MM.1S (cell line): ENCODE data around the gene TDRD3.
"Not testable (repeated sequence)": the region's sequence is repeated elsewhere in the genome, so short reads cannot be mapped to it uniquely, and the experiment has no call there.

Experiments
- DNase-seq: peaks from one replicate; pipeline ENCODE4 v3.0.0-alpha.2; 2015
- H2AFZ ChIP-seq: fragments of 300-600 bp; sonication (generic); 2 replicates; pipeline ENCODE4 v1.6.0; 2016; ENCODE audit warnings: antibody characterized with exemption, low read length
- H3F3A ChIP-seq: fragments of 300-600 bp; sonication (generic); 2 replicates; pipeline ENCODE4 v1.6.1; 2016; ENCODE audit warnings: mild to moderate bottlenecking, antibody characterized with exemption, low read length, moderate library complexity, mixed read lengths; ENCODE audit not compliant: insufficient read depth
- H3K27ac ChIP-seq: fragments of 300-600 bp; sonication (generic); 2 replicates; pipeline ENCODE4 v1.5.1; 2016; ENCODE audit warnings: mild to moderate bottlenecking, low read length
- H3K27me3 ChIP-seq: fragments of 300-600 bp; sonication (generic); replicated peaks from 2 replicates; pipeline ENCODE4 v1.6.0; 2016; ENCODE audit warnings: low read length; ENCODE audit not compliant: insufficient read depth
- H3K36me3 ChIP-seq: fragments of 300-600 bp; sonication (generic); replicated peaks from 2 replicates; pipeline ENCODE4 v1.6.1; 2016; ENCODE audit warnings: mild to moderate bottlenecking, low read length, mixed read lengths; ENCODE audit not compliant: insufficient read depth
- H3K4me1 ChIP-seq: fragments of 300-600 bp; sonication (generic); 2 replicates; pipeline ENCODE4 v1.6.1; 2016; ENCODE audit warnings: low read length, mixed read lengths
- H3K4me2 ChIP-seq: fragments of 300-600 bp; sonication (generic); 2 replicates; pipeline ENCODE4 v1.6.0; 2016; ENCODE audit warnings: low read depth, low read length
- H3K4me3 ChIP-seq: fragments of 300-600 bp; sonication (generic); 2 replicates; pipeline ENCODE4 v1.5.1; 2016; ENCODE audit warnings: low read length, mixed read lengths
- H3K79me2 ChIP-seq: fragments of 300-600 bp; sonication (generic); 2 replicates; pipeline ENCODE4 v1.6.1; 2016; ENCODE audit warnings: mixed run types, low read length, mixed read lengths
- H3K9ac ChIP-seq: fragments of 300-600 bp; sonication (generic); 2 replicates; pipeline ENCODE4 v1.6.1; 2016; ENCODE audit warnings: low read length, mixed read lengths
- H3K9me2 ChIP-seq: fragments of 300-600 bp; sonication (generic); replicated peaks from 2 replicates; pipeline ENCODE4 v1.6.1; 2016; ENCODE audit warnings: mild to moderate bottlenecking, low read length, mixed read lengths; ENCODE audit not compliant: insufficient read depth
- H3K9me3 ChIP-seq: fragments of 300-600 bp; sonication (generic); replicated peaks from 2 replicates; pipeline ENCODE4 v1.6.1; 2016; ENCODE audit warnings: mild to moderate bottlenecking, low read length, mixed read lengths; ENCODE audit not compliant: insufficient read depth
- H4K20me1 ChIP-seq: fragments of 300-600 bp; sonication (generic); 2 replicates; pipeline ENCODE4 v1.6.1; 2016; ENCODE audit warnings: mild to moderate bottlenecking, low read length, moderate library complexity, mixed read lengths; ENCODE audit not compliant: insufficient read depth
- EZH2 ChIP-seq: fragments of 300-600 bp; sonication (generic); optimal IDR thresholded peaks from 2 replicates; pipeline ENCODE3; 2017; ENCODE audit warnings: low read depth, mild to moderate bottlenecking, antibody characterized with exemption, low read length, mixed read lengths
- EZH2phosphoT487 ChIP-seq: fragments of 300-600 bp; sonication (generic); IDR thresholded peaks from 2 replicates; pipeline ENCODE4 v1.6.1; 2018; ENCODE audit warnings: antibody characterized with exemption, low read length
- TF ChIP-seq, protein P1 (sequence below): fragments of 300-600 bp; sonication (generic); IDR thresholded peaks from 2 replicates; pipeline ENCODE4 v1.5.1; 2016; ENCODE audit warnings: antibody characterized with exemption, low read length, mixed read lengths

TDRD3 gene

DNA sequence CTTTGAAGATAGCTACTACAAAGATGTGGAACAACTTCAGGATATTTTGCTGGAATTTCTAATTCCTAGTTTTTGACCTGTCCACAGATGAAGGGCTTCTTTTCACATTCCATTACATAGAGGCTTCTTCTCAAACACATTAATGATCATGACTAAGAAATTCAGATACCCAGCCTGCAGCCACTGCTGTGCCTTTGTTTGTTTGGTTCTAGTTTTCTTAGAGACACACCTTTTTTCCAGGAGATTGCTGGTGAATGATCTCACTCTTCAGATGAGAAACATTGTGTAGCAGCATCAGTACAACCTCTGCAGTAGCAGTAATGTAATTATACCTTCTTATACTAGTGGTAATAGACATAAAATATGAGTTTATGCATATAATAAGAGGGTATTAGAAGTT lies 5.0 kb downstream of the TDRD3 start:
- Histone ChIP-seq H3K4me2 (0 out of 2 replicates have a peak overlapping the region, but pooled peaks have one; percentile 12), H3F3A (peaks cover 3% of the 10 kb centered on the region; the same call in 1 of the 2 replicates), H4K20me1 (no peaks in the 10 kb centered on the region), H3K27me3 (no peaks in the 10 kb centered on the region), H3K4me1 (peaks cover 13% of the 10 kb centered on the region; the same call in 1 of the 2 replicates), H2AFZ (no peak overlapping the region), H3K9me2 (no peaks in the 10 kb centered on the region), H3K4me3 (no peak overlapping the region), H3K9ac (no peak overlapping the region), H3K79me2 (peaks cover 51% of the 10 kb centered on the region), H3K27ac (no peak overlapping the region), H3K36me3 (no peaks in the 10 kb centered on the region), H3K9me3 (no peaks in the 10 kb centered on the region)
- no peak for DNase-seq
- TF ChIP-seq, protein P1, sequence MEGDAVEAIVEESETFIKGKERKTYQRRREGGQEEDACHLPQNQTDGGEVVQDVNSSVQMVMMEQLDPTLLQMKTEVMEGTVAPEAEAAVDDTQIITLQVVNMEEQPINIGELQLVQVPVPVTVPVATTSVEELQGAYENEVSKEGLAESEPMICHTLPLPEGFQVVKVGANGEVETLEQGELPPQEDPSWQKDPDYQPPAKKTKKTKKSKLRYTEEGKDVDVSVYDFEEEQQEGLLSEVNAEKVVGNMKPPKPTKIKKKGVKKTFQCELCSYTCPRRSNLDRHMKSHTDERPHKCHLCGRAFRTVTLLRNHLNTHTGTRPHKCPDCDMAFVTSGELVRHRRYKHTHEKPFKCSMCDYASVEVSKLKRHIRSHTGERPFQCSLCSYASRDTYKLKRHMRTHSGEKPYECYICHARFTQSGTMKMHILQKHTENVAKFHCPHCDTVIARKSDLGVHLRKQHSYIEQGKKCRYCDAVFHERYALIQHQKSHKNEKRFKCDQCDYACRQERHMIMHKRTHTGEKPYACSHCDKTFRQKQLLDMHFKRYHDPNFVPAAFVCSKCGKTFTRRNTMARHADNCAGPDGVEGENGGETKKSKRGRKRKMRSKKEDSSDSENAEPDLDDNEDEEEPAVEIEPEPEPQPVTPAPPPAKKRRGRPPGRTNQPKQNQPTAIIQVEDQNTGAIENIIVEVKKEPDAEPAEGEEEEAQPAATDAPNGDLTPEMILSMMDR: no peak
- TF ChIP-seq EZH2phosphoT487 (no peak), EZH2 (no peak)

DNA sequence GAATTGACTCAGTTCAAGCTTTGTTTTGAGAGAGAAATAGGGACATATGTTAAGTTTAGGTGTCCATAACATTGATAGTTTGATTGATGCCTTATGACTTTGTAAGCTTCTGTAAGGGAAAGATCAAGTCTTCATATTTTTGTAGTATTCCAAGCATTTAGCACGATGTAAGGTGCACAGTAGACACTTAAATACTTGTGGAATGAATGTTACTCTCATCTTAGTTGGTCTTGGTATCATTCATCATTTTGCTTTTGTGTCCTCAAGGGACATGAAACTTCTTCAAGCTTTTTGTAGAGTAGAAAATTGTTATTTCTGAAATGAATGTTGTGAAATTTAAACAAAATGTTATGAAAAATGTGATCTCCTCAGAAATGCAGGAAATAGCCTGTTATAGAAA lies 10.1 kb downstream of the TDRD3 start:
- TF ChIP-seq EZH2phosphoT487 (no peak), EZH2 (no peak)
- TF ChIP-seq, protein P1: no peak
- no peak overlapping the region for H3K27ac ChIP-seq
- H3K4me2 ChIP-seq: no peak overlapping the region
- H4K20me1 ChIP-seq: no peaks in the 10 kb centered on the region
- no peaks in the 10 kb centered on the region for H3K36me3 ChIP-seq
- peaks cover 7% of the 10 kb centered on the region; the same call in 1 of the 2 replicates for H3K4me1 ChIP-seq
- no peak for DNase-seq
- H3K4me3 ChIP-seq: no peak overlapping the region
- no peaks in the 10 kb centered on the region for H3K27me3 ChIP-seq
- no peak overlapping the region for H2AFZ ChIP-seq
- H3K9me3 ChIP-seq: no peaks in the 10 kb centered on the region
- H3K9ac ChIP-seq: no peak overlapping the region
- no peaks in the 10 kb centered on the region; the same call in 1 of the 2 replicates for H3F3A ChIP-seq
- no peaks in the 10 kb centered on the region for H3K9me2 ChIP-seq
- H3K79me2 ChIP-seq: peaks cover 38% of the 10 kb centered on the region

DNA sequence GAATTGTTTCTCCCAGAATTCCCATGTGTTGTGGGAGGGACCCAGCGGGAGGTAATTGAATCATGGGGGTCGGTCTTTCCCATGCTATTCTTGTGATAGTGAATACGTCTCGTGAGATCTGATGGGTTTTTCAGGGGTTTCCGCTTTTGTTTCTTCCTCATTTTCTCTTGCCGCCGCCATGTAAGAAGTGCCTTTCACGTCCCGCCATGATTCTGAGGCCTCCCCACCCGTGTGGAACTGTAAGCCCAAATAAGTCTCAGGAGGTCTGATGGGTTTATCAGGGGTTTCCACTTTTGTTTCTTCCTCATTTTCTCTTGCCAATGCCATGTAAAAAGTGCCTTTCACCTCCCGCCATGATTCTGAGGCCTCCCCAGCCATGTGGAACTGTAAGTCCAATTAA lies 10.8 kb downstream of the TDRD3 start:
- not testable (repeated sequence) for H3K4me3 ChIP-seq, H3K27me3 ChIP-seq, H3K9ac ChIP-seq, H3K4me2 ChIP-seq, H3K4me1 ChIP-seq, H3K27ac ChIP-seq, H3K9me2 ChIP-seq, H3K36me3 ChIP-seq, H3F3A ChIP-seq, DNase-seq, H3K9me3 ChIP-seq, H4K20me1 ChIP-seq, H2AFZ ChIP-seq
- peaks cover 43% of the 10 kb centered on the region for H3K79me2 ChIP-seq

DNA sequence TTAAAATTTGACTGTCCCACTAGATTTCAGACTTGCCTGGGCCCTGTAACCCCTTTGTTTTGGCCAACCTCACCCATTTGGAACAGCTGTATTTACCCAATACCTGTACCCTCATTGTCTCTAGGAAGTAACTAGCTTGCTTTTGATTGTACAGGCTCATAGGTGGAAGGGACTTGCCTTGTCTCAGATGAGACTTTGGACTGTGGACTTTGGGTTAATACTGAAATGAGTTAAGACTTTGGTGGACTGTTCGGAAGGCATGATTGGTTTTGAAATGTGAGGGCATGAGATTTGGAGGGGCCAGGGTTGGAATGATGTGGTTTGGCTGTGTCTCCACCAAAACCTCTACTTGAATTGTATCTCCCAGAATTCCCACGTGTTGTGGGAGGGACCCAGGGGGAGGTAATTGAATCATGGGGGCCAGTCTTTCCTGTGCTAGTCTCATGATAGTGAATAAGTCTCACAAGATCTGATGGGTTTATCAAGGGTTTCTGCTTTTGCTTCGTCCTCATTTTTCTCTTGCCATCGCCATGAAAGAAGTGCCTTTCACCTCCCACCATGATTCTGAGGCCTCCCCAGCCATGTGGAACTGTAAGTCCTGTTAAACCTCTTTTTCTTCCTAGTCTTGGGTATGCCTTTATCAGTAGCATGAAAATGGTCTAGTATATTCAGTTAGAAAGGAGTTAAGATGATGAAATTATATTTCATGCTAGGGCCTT lies 12.7 kb downstream of the TDRD3 start:
- not testable (repeated sequence) for H3K4me2 ChIP-seq, H3F3A ChIP-seq

More for the DNA sequence above, 12.7 kb downstream of the TDRD3 start:
- not testable (repeated sequence) for H4K20me1 ChIP-seq, H3K9me3 ChIP-seq, H3K4me3 ChIP-seq, H3K27me3 ChIP-seq, H2AFZ ChIP-seq, H3K4me1 ChIP-seq, H3K36me3 ChIP-seq, DNase-seq, H3K9ac ChIP-seq, H3K27ac ChIP-seq, H3K9me2 ChIP-seq
- H3K79me2 ChIP-seq: peaks cover 38% of the 10 kb centered on the region
